HepG2 (cell line): ENCODE measurements around the gene SIAE. TPM values are rescaled to one million over a fixed set of nuclear protein-coding genes. Genes with fewer than 3 reads are reported as not detected.

Source experiments
- ATAC-seq: fragments of 200-7000 bp; cut with Tn5 transposase; 3 replicates; pipeline ENCODE4 v1.9.1; 2020; ENCODE audit warnings: mild to moderate bottlenecking, moderate library complexity
- BruUV-seq: library from RNA; stranded (reverse); fragments of 400-500 nt; replicated peaks from 2 replicates; lab custom pipeline; 2021; lab: Mats Ljungman, UMichigan
- CTCF ChIA-PET: fragments of 300-600 bp; formaldehyde crosslinking; extraction: SDS; loops from one replicate; lab custom pipeline; 2021; ENCODE audit warnings: low total read pairs, inconsistent platforms, low intra/inter-chr PET ratio; lab: Yijun Ruan, JAX
- POLR2A ChIA-PET: fragments of 350-600 bp; sonication (Branson Sonifier 250); formaldehyde crosslinking; loops from one replicate; lab custom pipeline; 2020; ENCODE audit warnings: antibody characterized with exemption, inconsistent platforms; lab: Yijun Ruan, JAX
- DNase-seq: peaks from one replicate; pipeline ENCODE4 v3.0.0-alpha.2; 2015; ENCODE audit warnings: low spot score
- FAIRE-seq: peaks from 3 replicates; lab custom pipeline; 2011; peaks lifted over from hg19 to GRCh38; lab: Jason Lieb, UNC
- H2AFZ ChIP-seq: one replicate; pipeline ENCODE4 v1.6.1; 2011; ENCODE audit warnings: low read length, inconsistent platforms
- H3K27ac ChIP-seq: fragments of 300-600 bp; 3 replicates; pipeline ENCODE4 v1.8.0; 2011; ENCODE audit warnings: mixed run types, mild to moderate bottlenecking, mixed read lengths, low read length, inconsistent platforms; ENCODE audit not compliant: insufficient read depth; ENCODE audit errors: extremely low read length
- H3K27me3 ChIP-seq, 2 experiments: fragments of 200-600 bp in 1 of 2; 2 replicates in 1 of 2; 3 replicates in 1 of 2; pipeline versions ENCODE4 v1.6.0 to v1.8.0; 2011; ENCODE audit warnings: low read length in 2 of 2, mild to moderate bottlenecking in 2 of 2, moderate library complexity in 2 of 2, inconsistent platforms in 1 of 2; ENCODE audit not compliant: insufficient read depth in 2 of 2, control insufficient read depth in 1 of 2
- H3K36me3 ChIP-seq, 2 experiments: fragments of 200-600 bp in 1 of 2; replicated peaks in 1 of 2; 2 replicates in 1 of 2; 3 replicates in 1 of 2; pipeline versions ENCODE4 v1.5.1 to v1.8.0; 2011; ENCODE audit warnings: low read length in 2 of 2, inconsistent platforms in 1 of 2; ENCODE audit not compliant: insufficient read depth in 2 of 2, control insufficient read depth in 1 of 2
- H3K4me1 ChIP-seq: 2 replicates; pipeline ENCODE4 v1.5.1; 2012; ENCODE audit warnings: low read length, inconsistent platforms; ENCODE audit not compliant: insufficient read depth
- H3K4me2 ChIP-seq: 2 replicates; pipeline ENCODE4 v1.6.0; 2011; ENCODE audit warnings: low read depth, low read length, inconsistent platforms
- H3K4me3 ChIP-seq, 3 experiments: fragments of 200-600 bp in 1 of 3; sonication (generic), shearing (Covaris generic) in 1 of 3; replicated peaks in 1 of 3; 2 replicates each; pipeline ENCODE4 v1.5.1; 2011 to 2016; ENCODE audit warnings: low read length in 3 of 3, inconsistent platforms in 2 of 3, low read depth in 2 of 3, mild to moderate bottlenecking in 2 of 3, control low read depth in 1 of 3, mixed read lengths in 1 of 3; ENCODE audit not compliant: insufficient read depth in 1 of 3
- H3K79me2 ChIP-seq: one replicate; pipeline ENCODE4 v1.6.1; 2011; ENCODE audit warnings: low read length, inconsistent platforms; ENCODE audit not compliant: insufficient read depth
- H3K9ac ChIP-seq: 2 replicates; pipeline ENCODE4 v1.6.0; 2011; ENCODE audit warnings: mild to moderate bottlenecking, low read depth, low read length, inconsistent platforms; ENCODE audit not compliant: insufficient read depth
- H3K9me3 ChIP-seq: 2 replicates; pipeline ENCODE4 v1.5.1; 2012; ENCODE audit warnings: mild to moderate bottlenecking, low read length
- H4K20me1 ChIP-seq: 2 replicates; pipeline ENCODE4 v1.6.0; 2011; ENCODE audit warnings: inconsistent platforms, mild to moderate bottlenecking, low read length, moderate library complexity; ENCODE audit not compliant: insufficient read depth
- E2F2 ChIP-seq: sonication (generic); formaldehyde crosslinking; IDR thresholded peaks from 2 replicates; pipeline ENCODE4 v1.4.0; 2020; ENCODE audit warnings: missing genetic modification reagents, borderline replicate concordance
- MEIS2 ChIP-seq: sonication (generic); formaldehyde crosslinking; IDR thresholded peaks from 2 replicates; pipeline ENCODE4 v1.9.0; 2021; ENCODE audit warnings: mild to moderate bottlenecking, missing genetic modification reagents
- TCF7 ChIP-seq: sonication (generic); IDR thresholded peaks from 2 replicates; pipeline ENCODE4 v1.6.1; 2016; ENCODE audit warnings: antibody characterized with exemption, low read depth
- TP53 ChIP-seq: sonication (generic); formaldehyde crosslinking; conservative IDR thresholded peaks from 2 replicates; pipeline ENCODE4 v1.4.0; 2020; ENCODE audit warnings: missing genetic modification reagents
- YY1 ChIP-seq: IDR thresholded peaks from 2 replicates; pipeline ENCODE4 v1.6.1; 2011; ENCODE audit warnings: low read length, low read depth, moderate library complexity, mild to moderate bottlenecking; ENCODE audit not compliant: insufficient read depth, insufficient replicate concordance
- ZFP62 ChIP-seq: sonication (generic); formaldehyde crosslinking; IDR thresholded peaks from 2 replicates; pipeline ENCODE4 v1.4.0; 2020; ENCODE audit warnings: missing genetic modification reagents
- ZFYVE20 ChIP-seq: sonication (generic); formaldehyde crosslinking; IDR thresholded peaks from 2 replicates; pipeline ENCODE4 v1.8.0; 2023; ENCODE audit warnings: low read depth, mild to moderate bottlenecking, moderate library complexity, missing genetic modification reagents, borderline replicate concordance
- ZNF547 ChIP-seq: sonication (generic); formaldehyde crosslinking; IDR thresholded peaks from 2 replicates; pipeline ENCODE4 v1.5.1; 2020; ENCODE audit warnings: mild to moderate bottlenecking, missing genetic modification reagents
- ZNF850 ChIP-seq: sonication (generic); formaldehyde crosslinking; conservative IDR thresholded peaks from 2 replicates; pipeline ENCODE4 v1.9.0; 2021; ENCODE audit warnings: mild to moderate bottlenecking, missing genetic modification reagents
- WGBS: methylation state at CpG from one replicate; pipeline ENCODE4 v1.1.6; 2017; ENCODE audit warnings: low lambda C conversion rate; 5-methylcytosine and 5-hydroxymethylcytosine counted together
- in situ Hi-C: cut with HindIII; loops from 2 replicates; pipeline ENCODE4 v1.10.0; 2017; ENCODE audit warnings: low pct_unique_long_range_greater_than_20kb; ENCODE audit not compliant: extremely low pct_ligation_motif_present
- intact Hi-C: fragments of 100-400 bp; cut with micrococcal nuclease; formaldehyde crosslinking; loops from one replicate; pipeline ENCODE4 v1.10.0; 2022; ENCODE audit not compliant: unreplicated experiment
- polyA plus RNA-seq, 8 experiments: library from polyadenylated mRNA; depleted of rRNA in 3 of 8; stranded (reverse) in 7 of 8; unstranded in 1 of 8; fragments of >200 nt; fragmentation: Illumina TruSeq in 4 of 8; extraction: Trizol in 4 of 8; gene quantifications; 2 replicates each; pipeline versions ENCODE4 v1.2.1 to v1.2.3, GENCODE V29; 2011 to 2016; ENCODE audit warnings: low read depth in 4 of 8, missing spikeins in 1 of 8, mixed read lengths in 1 of 8; ENCODE audit not compliant: insufficient read depth in 1 of 8
- total RNA-seq, 5 experiments: library from RNA; depleted of rRNA; stranded (reverse); fragments of >200 nt; fragmentation: Illumina TruSeq; extraction: Trizol; gene quantifications; 2 replicates each; pipeline ENCODE4 v1.2.3, GENCODE V29; 2016; ENCODE audit warnings: low read depth in 1 of 5

The SIAE gene
- total and polyA plus RNA-seq, 2 of the 13 experiments (the other 11 are each of a cell fraction or from before 2014, with no cell fraction given) = 7.0 to 22.4 TPM

GRCh38 chr11:124600621-124601320, 72.8 kb downstream of the SIAE start:
- ATAC-seq (no peak), DNase-seq (no peak), FAIRE-seq (no peak)
- H4K20me1 ChIP-seq = no peaks in the 10 kb centered on the region
- H3K4me2 ChIP-seq = no peak overlapping the region
- no peaks in the 10 kb centered on the region; a peak in 1 of 5 replicates for H3K27me3 ChIP-seq
- no peaks in the 10 kb centered on the region for H3K9me3 ChIP-seq
- H3K4me1 ChIP-seq = no peaks in the 10 kb centered on the region
- intact Hi-C loops = no loop called here
- H2AFZ ChIP-seq = no peak overlapping the region
- TF ChIP-seq TP53 (no peak), ZFYVE20 (CRISPR knock-in tag) (no peak), ZNF850 (CRISPR knock-in tag) (no peak), MEIS2 (CRISPR knock-in tag) (no peak), ZNF547 (CRISPR knock-in tag) (no peak), YY1 (no peak), E2F2 (CRISPR knock-in tag) (no peak), ZFP62 (CRISPR knock-in tag) (no peak), TCF7 (no peak)
- no peak overlapping the region for H3K27ac ChIP-seq
- in situ Hi-C loops = no loop called here
- CTCF ChIA-PET = no interaction called here
- H3K79me2 ChIP-seq = no peaks in the 10 kb centered on the region
- no peak overlapping the region for H3K4me3 ChIP-seq
- no peaks in the 10 kb centered on the region for H3K36me3 ChIP-seq
- H3K9ac ChIP-seq = no peak overlapping the region
- no TSS peak for BruUV-seq
- 3% methylated on average over 5 of the region's 5 CpGs for WGBS
- POLR2A ChIA-PET = no interaction called here
